ENCODE measurements around the gene C4orf54.

- TF ChIP-seq NFE2L2 (IDR thresholded peaks at IDR 0.05; ENCODE audit: low read depth, low read length): no peak
- no peak for TF ChIP-seq CTCF (conservative IDR thresholded peaks at IDR 0.05; ENCODE audit: low read depth, low read length)
- TF ChIP-seq POLR2A (IDR thresholded peaks at IDR 0.05; ENCODE audit: low read depth, low read length): no peak
Measured at GRCh38 chr4:99612281-99612680, 45.3 kb downstream of the C4orf54 start.

All from IMR-90 (cell line).